SK-N-SH treated with all-trans-retinoic acid at 6 μM for 48 hours (cell line): ENCODE measurements around the gene PSMA1.

Source experiments
- ARNTL ChIP-seq: fragments of 450-650 bp; formaldehyde crosslinking; IDR thresholded peaks from 2 replicates; pipeline ENCODE4 v1.5.0; 2020; ENCODE audit warnings: low read depth, mild to moderate bottlenecking, moderate library complexity, borderline replicate concordance
- CREB5 ChIP-seq: fragments of 250-450 bp; sonication (Bioruptor Pico); IDR thresholded peaks from 2 replicates; pipeline ENCODE4 v1.5.1; 2020; ENCODE audit warnings: low read depth, mild to moderate bottlenecking, moderate library complexity
- CSDC2 ChIP-seq: fragments of 250-450 bp; sonication (Bioruptor Pico); IDR thresholded peaks from 2 replicates; pipeline ENCODE4 v1.5.0; 2020; ENCODE audit warnings: mild to moderate bottlenecking, moderate library complexity
- CSRNP3 ChIP-seq: fragments of 250-450 bp; sonication (Bioruptor Pico); IDR thresholded peaks from 2 replicates; pipeline ENCODE4 v1.5.1; 2021; ENCODE audit warnings: mild to moderate bottlenecking, moderate library complexity
- GLIS3 ChIP-seq: fragments of 250-450 bp; sonication (Bioruptor Pico); IDR thresholded peaks from 2 replicates; pipeline ENCODE4 v1.5.0; 2020; ENCODE audit warnings: mild to moderate bottlenecking, moderate library complexity
- PATZ1 ChIP-seq: fragments of 250-450 bp; sonication (Bioruptor Pico); IDR thresholded peaks from 2 replicates; pipeline ENCODE4 v1.8.0; 2020; ENCODE audit warnings: mild to moderate bottlenecking, moderate library complexity, borderline replicate concordance
- RARB ChIP-seq: fragments of 250-450 bp; sonication (Bioruptor Pico); IDR thresholded peaks from 2 replicates; pipeline ENCODE4 v1.8.0; 2021; ENCODE audit warnings: mild to moderate bottlenecking, moderate library complexity
- TOX ChIP-seq: fragments of 250-450 bp; sonication (Bioruptor Pico); IDR thresholded peaks from 2 replicates; pipeline ENCODE4 v1.8.0; 2021; ENCODE audit warnings: mild to moderate bottlenecking, moderate library complexity, borderline replicate concordance
- TSHZ2 ChIP-seq: fragments of 250-450 bp; sonication (Bioruptor Pico); IDR thresholded peaks from 2 replicates; pipeline ENCODE4 v1.5.0; 2020; ENCODE audit warnings: mild to moderate bottlenecking, moderate library complexity
- ZFP30 ChIP-seq: fragments of 450-650 bp; formaldehyde crosslinking; IDR thresholded peaks from 2 replicates; pipeline ENCODE4 v1.5.0; 2022; ENCODE audit warnings: mild to moderate bottlenecking, moderate library complexity
- ZNF565 ChIP-seq: fragments of 450-650 bp; formaldehyde crosslinking; conservative IDR thresholded peaks from 2 replicates; pipeline ENCODE4 v1.5.0; 2020; ENCODE audit warnings: low read depth, mild to moderate bottlenecking, moderate library complexity

GRCh38 chr11:14554959-14555358 is 34.8 kb upstream of the PSMA1 start:
- TF ChIP-seq TOX (CRISPR knock-in tag) (no peak), ZFP30 (CRISPR knock-in tag) (no peak), PATZ1 (CRISPR knock-in tag) (no peak), RARB (CRISPR knock-in tag) (no peak), CREB5 (CRISPR knock-in tag) (no peak), GLIS3 (CRISPR knock-in tag) (no peak), CSDC2 (CRISPR knock-in tag) (no peak), TSHZ2 (no peak), CSRNP3 (CRISPR knock-in tag) (no peak), ARNTL (CRISPR knock-in tag) (no peak), ZNF565 (no peak)
